Activated CD4-positive, alpha-beta T cell treated with anti-CD3 and anti-CD28 coated beads, Interleukin-2, amount 50 U/mL, for 4 hours (primary cell): ENCODE measurements around the gene S100A16.

Experiments used
- DNase-seq, 2 experiments: peaks; one replicate each; pipeline ENCODE4 v3.0.0-alpha.2; 2020

The S100A16 gene

GRCh38 chr1:153560771-153561465, 52.0 kb downstream of the S100A16 start:
- no peak for DNase-seq

GRCh38 chr1:153560241-153560640, 52.7 kb downstream of the S100A16 start:
- DNase-seq = no peak

GRCh38 chr1:153557877-153558276, 55.1 kb downstream of the S100A16 start:
- no peak for DNase-seq
